ENCODE results near the gene TNP1.

The TNP1 gene

GRCh38 chr2:216859944-216860343 is at the start of gene TNP1:
TSS of gene TNP1 (minus strand) at chr2:216860064. CDS start at chr2:216860034, 30 bp downstream.
- no peak for DNase-seq

- DNase-seq = no peak
Observed at GRCh38 chr2:216908300-216908699, 48.4 kb upstream of the TNP1 start.

GRCh38 chr2:216905649-216906329 is 45.9 kb upstream of the TNP1 start:
- DNase-seq = no peak

- DNase-seq = no peak
Observed at GRCh38 chr2:216904974-216905373, 45.1 kb upstream of the TNP1 start.

GRCh38 chr2:216904554-216904953 is 44.7 kb upstream of the TNP1 start:
- no peak for DNase-seq

- no peak for DNase-seq
Observed at GRCh38 chr2:216903470-216903869, 43.6 kb upstream of the TNP1 start.

GRCh38 chr2:216901273-216901672 is 41.4 kb upstream of the TNP1 start:
- DNase-seq = no peak

GRCh38 chr2:216900406-216900805 is 40.5 kb upstream of the TNP1 start:
- DNase-seq = no peak

- DNase-seq = no peak
Observed at GRCh38 chr2:216897561-216898203, 37.8 kb upstream of the TNP1 start.

GRCh38 chr2:216890138-216890537 is 30.3 kb upstream of the TNP1 start:
- no peak for DNase-seq

GRCh38 chr2:216888887-216889622 is 29.2 kb upstream of the TNP1 start:
- DNase-seq = no peak

- no peak for DNase-seq
Observed at GRCh38 chr2:216888081-216888480, 28.2 kb upstream of the TNP1 start.

- DNase-seq = no peak
Observed at GRCh38 chr2:216887138-216887537, 27.3 kb upstream of the TNP1 start.

GRCh38 chr2:216885117-216885553 is 25.3 kb upstream of the TNP1 start:
- no peak for DNase-seq

- no peak for DNase-seq
Observed at GRCh38 chr2:216884347-216884746, 24.5 kb upstream of the TNP1 start.

- DNase-seq = no peak
Observed at GRCh38 chr2:216882876-216883275, 23.0 kb upstream of the TNP1 start.

- no peak for DNase-seq
Observed at GRCh38 chr2:216881411-216881810, 21.5 kb upstream of the TNP1 start.

GRCh38 chr2:216880509-216881184 is 20.8 kb upstream of the TNP1 start:
- no peak for DNase-seq

- no peak for DNase-seq
Observed at GRCh38 chr2:216879727-216880508, 20.1 kb upstream of the TNP1 start.

- no peak for DNase-seq
Observed at GRCh38 chr2:216878072-216878471, 18.2 kb upstream of the TNP1 start.

- no peak for DNase-seq
Observed at GRCh38 chr2:216877085-216877484, 17.2 kb upstream of the TNP1 start.

GRCh38 chr2:216875862-216876261 is 16.0 kb upstream of the TNP1 start:
- no peak for DNase-seq

- DNase-seq = no peak
Observed at GRCh38 chr2:216873573-216873972, 13.7 kb upstream of the TNP1 start.

Measured in EL (cell line).